HG03378 (cell line): ENCODE data around the gene ZNF638.
"Not testable (repeated sequence)": the region's sequence is repeated elsewhere in the genome, so short reads cannot be mapped to it uniquely, and the experiment has no call there.

Experiments
- ATAC-seq: cut with Tn5 transposase; IDR thresholded peaks from one replicate; pipeline ENCODE4 v1.9.1; 2021; ENCODE audit warnings: mild to moderate bottlenecking, moderate library complexity; ENCODE audit not compliant: unreplicated experiment

The ZNF638 gene, protein sequence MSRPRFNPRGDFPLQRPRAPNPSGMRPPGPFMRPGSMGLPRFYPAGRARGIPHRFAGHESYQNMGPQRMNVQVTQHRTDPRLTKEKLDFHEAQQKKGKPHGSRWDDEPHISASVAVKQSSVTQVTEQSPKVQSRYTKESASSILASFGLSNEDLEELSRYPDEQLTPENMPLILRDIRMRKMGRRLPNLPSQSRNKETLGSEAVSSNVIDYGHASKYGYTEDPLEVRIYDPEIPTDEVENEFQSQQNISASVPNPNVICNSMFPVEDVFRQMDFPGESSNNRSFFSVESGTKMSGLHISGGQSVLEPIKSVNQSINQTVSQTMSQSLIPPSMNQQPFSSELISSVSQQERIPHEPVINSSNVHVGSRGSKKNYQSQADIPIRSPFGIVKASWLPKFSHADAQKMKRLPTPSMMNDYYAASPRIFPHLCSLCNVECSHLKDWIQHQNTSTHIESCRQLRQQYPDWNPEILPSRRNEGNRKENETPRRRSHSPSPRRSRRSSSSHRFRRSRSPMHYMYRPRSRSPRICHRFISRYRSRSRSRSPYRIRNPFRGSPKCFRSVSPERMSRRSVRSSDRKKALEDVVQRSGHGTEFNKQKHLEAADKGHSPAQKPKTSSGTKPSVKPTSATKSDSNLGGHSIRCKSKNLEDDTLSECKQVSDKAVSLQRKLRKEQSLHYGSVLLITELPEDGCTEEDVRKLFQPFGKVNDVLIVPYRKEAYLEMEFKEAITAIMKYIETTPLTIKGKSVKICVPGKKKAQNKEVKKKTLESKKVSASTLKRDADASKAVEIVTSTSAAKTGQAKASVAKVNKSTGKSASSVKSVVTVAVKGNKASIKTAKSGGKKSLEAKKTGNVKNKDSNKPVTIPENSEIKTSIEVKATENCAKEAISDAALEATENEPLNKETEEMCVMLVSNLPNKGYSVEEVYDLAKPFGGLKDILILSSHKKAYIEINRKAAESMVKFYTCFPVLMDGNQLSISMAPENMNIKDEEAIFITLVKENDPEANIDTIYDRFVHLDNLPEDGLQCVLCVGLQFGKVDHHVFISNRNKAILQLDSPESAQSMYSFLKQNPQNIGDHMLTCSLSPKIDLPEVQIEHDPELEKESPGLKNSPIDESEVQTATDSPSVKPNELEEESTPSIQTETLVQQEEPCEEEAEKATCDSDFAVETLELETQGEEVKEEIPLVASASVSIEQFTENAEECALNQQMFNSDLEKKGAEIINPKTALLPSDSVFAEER (N-terminal part only)

DNA sequence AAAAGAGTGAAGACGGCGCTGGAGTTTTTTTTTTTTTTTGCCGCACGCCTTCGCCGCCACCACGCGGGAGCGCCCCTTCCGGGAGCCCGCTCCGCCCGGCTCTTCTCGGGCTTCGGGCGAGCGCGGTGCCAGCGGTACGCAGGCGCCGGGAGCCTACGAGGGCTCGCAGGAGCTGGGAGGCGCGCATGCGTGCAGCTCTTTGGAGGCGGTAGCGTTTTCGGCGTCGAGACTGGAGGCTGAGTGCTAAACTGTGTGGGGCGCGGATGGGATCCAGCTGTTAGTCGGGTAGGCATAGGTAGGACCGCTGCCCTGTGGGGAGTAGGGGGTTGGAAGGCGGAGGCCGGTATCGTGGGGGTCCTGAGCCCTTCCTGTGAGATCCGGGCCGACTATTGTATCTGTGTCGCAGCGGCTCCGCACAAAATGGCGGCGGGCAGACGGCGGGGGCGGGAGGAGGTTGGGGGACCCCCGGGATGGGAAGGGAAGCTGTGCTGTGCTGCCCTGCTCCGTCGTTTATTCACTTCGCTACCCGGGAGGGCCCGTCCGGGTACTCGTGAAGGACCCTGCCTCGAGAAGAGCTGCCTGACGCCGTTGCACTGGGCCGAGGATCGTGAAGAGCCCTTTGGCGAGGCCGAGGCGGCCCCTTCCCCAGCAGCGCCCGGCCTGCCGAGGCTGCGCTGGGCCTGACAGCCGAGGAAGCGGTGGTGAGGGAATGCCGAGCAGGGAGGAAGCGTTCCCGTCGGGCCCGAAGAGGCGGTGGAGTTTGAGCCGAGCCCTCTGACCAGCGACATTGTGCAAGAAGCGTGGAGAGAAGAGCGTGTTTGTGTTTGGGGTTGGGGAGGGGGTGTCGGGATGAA lies at the start of gene ZNF638:
Gene ZNF638, plus strand, starts transcription at position 202 of the 854 bp plus-strand sequence. CDS start 17,173 bp downstream, outside the sequence.
- ATAC-seq = peak; percentile 94

DNA sequence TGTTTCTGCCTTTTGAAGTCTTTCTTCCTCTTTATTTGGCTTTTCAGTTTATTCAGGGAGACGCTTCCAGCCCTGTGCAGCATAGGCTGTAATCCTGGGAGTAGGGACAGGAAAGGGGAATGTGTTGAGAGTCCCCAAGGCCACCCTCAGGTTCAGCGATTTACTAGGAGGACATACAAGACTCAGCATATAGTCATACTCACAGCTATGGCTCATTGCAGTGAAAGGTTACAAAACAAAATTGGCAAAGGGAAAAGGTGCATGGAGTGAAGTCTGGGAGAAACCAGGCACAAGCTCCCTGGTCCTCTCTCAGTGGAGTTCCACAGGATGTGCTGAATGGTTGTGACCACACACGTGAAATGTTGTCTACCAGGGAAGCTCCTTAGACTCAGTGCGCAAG lies 49.6 kb upstream of the ZNF638 start:
- no peak for ATAC-seq

DNA sequence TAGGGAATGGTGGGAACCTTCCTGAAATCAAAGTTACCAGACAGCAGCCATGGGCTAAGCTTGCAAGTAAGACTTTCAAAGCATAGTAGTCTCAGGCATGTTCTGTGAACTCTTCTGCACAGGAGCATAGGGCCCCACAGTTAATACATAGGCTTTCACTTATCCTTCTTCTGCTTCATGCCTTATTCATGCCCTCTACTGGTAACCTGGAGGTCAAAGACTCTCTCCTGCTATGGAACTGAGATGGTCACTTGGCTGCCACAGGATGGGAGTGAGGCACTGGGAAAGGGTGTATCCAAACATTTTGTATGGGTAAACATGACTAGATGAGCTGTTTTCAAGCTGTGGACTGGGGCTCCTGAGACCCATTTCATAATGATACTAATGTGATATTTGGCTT lies 49.1 kb upstream of the ZNF638 start:
- no peak for ATAC-seq

DNA sequence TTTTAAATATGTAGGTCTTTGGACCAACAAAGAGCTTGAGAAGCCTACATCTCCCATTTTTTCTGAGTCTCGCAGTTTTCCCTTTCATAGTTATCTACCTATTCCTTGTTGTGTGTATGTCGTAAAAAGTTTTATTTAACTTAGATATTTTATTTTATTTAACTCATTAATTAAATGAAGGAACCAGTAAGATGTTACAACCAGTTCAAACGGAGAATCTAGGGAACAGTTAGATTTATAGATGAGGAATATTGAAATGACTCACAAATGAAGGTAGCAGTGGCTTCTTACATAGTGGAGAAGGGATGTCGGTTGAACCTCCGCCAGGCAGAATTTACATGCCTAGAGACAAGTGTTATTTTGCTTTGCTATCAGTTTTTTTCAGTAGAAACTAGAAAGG lies 48.5 kb upstream of the ZNF638 start:
- no peak for ATAC-seq

DNA sequence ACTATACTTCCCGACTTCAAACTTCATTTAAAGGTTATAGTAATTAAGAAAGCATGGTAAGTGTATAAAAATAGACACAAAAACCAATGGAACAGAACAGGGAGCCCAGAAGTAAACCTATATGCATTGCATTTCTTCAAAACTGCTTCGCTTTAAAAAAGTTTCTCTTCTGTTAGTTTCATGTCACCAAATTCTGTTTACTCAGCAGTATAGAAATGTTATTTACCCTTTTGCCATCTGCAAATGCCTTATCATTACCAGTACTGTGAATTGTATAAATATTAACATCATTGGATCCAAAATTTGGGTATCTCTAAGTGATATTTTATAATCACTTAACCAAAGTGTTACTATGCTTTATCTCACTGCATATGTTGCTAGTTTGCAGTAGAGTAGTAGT lies 45.9 kb upstream of the ZNF638 start:
- no peak for ATAC-seq

DNA sequence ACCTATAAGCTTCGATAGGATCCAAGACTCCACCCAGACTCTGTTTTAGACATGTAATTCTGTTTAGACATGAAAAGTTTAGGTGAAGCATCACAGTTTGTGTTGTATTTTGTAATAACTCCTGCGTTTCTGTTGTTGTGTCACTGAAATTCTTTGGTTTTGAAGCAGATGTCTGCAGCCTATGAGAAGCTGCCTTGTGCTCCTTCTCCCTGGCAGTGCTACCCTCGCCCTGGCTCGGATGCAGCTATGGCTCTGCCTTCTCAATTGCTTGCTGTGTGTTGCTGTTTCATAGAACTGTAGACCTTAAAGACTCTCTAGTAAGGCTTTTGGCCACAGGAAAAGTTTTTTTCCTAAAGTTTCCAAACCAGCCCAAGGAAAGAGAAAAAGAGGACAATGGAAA lies 40.2 kb upstream of the ZNF638 start:
- ATAC-seq = no peak

DNA sequence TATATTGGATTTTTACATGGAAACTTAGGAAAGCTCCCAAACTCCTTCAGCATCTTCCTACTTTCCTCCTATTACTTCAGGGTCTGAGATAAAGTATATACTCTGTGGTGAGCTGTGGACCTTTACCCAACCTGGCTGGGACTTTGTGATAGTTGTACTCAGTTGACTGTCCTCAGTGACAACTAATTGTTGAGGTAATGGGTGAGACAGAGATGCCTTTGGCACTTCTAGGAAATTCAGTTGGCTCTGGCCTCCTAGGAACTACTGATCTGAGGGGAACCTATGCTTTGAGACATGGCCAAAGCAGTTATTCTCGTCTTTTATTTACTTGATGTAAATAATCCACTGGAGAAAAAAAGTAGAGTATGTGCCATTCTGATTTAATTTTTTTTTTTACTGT lies 39.4 kb upstream of the ZNF638 start:
- ATAC-seq = no peak

DNA sequence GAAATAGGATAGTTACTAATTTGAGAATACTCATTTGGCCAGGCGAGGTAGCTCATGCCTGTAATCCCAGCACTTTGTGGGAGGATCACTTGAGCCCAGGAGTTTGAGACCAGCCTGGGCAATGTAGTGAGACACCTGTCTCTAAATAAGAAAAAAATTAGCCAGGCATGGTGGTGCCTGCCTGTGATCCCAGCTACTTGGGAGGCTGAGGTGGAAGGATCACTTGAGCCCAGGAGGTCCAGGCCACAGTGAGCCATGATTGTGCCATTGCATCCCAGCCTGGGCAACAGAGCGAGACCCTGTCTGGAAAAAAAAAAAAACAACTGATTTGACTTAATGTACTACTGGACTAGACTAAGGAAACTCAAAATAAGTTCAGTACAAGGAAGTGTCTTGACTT lies 32.7 kb upstream of the ZNF638 start:
- no peak for ATAC-seq

DNA sequence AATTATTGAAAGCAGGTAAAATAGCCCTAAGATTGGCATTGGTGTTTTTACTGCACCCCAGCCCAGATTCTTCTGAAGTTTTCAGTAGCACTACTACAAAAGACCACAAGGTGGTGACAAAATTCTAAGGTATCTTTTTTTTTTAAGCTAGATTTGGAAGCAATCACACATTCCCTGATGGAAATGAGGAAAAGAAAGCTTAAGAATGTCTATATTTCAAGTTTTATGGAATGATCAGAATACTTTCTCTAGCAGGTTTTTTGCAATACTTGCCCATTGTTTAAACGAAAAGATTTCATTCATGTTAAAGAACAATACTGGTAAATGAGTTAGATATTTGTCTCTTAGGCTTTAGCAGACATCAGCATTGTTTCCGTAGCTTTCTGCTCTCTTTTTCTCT lies 32.1 kb upstream of the ZNF638 start:
- ATAC-seq = no peak

DNA sequence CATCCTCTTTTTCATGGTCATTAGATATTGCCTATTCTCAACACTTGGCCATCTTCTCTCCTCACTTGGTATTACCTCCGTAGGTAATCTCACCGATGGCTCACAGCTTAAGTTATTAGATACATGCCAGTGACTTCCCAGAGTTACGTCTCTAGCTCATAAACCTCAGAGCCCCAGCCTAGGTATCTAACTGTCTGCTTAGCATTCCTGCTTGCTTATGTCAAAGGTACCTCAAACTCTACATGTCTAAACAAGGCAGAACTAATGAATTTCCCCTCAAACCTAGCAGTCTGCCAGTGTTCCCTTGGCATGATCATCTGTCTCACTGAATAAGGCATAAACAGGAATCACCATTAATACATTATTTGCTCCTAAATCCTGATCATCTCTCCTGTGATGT lies 27.7 kb upstream of the ZNF638 start:
- no peak for ATAC-seq

DNA sequence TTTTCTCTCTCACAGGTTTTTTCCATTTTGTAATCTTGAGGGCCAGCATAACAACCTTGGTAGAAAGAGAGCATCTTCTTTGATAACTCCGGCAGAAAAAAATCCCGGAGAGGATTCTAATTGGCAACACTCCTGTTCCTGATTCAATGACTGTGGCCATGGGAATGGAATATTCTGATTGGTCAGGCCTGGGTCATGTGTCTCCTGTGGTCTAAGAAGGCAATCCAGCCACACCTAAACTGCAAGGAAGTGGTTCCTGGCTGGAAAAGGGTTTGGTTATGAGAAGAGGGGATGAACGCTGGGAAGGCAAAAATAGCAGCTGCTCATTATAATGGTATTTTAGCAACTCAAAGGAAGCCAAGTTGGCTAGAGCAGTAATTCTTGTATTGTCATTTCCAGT lies 24.8 kb upstream of the ZNF638 start:
- ATAC-seq = no peak

DNA sequence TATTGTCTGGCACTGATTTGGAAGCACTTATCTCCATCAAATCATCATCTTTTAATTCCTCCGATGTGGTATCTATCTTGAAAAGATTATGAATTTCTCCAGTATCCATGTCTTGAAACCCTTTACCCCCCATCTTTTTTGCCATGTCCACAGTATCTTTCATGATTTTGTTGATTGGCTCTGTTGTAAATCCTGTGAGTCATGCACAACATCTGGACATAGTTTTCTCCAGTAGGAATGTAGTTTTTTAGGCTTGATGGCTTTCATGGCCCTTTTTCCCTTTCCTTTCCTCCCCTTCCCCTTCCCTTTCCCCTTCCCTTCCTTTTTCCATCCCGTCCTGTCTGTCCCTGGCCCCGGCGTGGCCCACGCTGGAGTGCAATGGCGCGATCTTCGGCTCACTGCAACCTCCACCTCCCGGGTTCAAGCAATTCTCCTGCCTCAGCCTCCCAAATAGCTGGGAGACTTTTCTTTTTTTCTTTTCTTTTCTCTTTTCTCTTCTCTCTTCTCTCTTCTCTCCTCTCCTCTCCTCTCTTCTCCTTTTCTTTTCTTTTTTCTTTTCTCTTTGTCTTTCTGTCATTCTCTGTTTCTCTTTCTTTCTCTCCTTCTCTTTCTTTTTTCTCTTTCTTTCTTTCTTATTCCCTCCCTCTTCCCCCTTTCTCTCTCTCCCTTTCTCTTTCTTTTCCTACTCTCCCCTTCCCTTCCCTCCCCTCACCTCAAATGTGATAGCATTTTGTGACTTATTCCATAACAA lies 18.4 kb upstream of the ZNF638 start:
- ATAC-seq = no peak

DNA sequence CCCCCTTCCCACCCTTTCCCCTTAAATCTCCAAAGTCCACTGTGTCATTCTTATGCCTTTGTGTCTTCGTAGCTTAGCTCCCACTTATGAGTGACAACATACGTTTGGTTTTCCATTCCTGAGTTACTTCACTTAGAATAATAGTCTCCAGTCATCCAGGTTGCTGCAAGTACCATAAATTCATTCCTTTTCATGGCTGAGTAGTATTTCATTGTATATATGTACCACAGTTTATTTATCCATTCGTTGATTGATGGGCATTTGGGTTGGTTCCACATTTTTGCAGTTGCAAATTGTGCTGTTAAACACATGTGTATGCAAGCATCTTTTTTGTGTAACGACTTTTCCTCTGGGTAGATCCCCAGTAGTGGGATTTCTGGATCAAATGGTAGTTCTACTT lies 14.5 kb upstream of the ZNF638 start:
- ATAC-seq = no peak

DNA sequence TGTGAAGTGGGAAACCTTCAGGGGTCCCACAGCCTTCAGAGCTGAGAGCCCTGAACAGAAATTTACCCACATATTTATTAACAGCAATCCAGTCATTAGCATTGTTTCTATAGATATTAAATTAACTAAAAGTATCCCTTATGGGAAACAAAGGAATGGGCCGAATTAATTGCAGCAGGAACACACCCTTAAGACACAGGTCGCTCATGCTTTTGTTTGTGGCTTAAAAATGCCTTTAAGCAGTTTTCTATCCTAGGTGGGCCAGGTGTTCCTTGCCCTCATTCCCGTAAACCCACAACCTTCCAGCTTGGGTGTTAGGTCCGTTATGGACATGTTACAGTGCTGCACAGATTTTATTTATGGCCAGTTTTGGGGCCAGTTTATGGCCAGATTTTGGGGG lies 13.7 kb upstream of the ZNF638 start:
- not testable (repeated sequence) for ATAC-seq

DNA sequence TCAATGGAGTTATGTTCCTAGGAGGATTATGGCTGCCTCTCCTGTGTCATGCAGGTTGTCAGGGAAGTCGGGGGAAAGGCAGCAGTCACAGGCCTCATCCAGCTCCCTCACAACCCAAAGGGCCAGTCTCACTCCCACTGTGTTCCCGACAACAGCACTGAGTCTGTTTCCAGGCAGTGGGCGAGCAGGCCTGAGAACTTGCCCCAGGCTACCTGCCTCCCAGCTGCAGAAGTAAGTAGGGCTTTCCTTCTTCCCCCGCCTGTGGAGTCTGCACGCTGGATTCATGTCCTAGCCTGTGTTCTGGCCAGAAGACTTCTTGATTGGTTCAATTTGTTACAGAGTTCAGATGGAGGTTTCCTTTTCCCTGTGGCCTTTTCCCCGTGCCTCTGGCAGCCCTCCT lies 8.2 kb upstream of the ZNF638 start:
- ATAC-seq = no peak

DNA sequence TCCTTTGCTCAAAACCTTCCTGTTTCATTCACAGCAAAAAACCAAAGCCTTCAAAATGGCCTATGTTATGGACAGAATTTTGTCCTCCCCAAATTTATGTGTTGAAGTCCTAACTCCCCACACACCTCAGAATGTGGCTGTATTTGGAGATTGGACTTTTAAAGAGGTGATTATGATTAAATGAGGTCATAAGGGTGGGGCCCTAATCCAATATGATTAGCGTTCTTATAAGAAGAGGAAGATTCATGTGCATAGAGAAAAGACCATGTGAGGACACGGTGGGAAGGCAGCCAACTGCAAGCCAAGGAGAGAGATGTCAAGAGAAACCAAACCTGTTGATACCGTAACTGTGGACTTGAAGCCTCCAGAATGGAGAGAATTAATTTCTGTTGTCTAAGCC lies 4.6 kb upstream of the ZNF638 start:
- ATAC-seq = no peak

DNA sequence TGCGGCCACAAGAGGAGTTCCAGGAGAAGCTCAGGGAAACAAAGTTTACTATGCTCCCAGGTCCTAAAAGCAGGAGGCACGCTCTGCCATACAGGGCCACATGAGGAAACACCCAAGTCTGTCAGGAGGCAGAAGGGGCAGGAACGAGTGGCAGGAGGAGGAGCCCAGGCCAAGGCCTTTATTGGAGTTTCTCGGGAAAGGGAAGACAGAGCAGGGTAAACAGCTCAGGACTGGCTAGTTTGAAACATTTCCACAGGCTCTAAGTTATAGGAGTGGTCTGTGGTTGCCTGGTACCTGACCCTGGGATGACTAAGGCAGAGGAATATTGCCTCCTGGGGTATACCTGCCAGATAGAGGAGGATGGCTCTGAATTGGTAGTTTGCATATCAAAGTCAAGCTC lies 3.7 kb upstream of the ZNF638 start:
- no peak for ATAC-seq

DNA sequence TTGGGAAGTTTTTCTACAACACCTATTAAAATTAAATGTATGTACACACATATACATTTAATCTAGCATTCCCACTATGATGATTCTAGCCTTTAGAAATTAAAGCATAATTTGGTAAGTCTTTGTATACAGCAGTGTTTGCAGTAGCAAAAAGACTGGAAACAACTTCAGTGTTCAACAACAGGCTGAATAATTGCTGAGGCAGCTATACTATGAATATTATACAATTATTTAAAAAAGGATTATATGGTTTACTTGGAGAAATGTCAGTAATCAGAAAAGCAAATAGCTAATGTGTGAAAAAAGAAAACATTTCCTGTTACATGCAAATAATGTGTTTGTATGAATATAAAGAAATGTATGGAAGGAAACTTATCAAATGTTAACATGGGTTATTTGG lies 1.4 kb upstream of the ZNF638 start:
- ATAC-seq = no peak

DNA sequence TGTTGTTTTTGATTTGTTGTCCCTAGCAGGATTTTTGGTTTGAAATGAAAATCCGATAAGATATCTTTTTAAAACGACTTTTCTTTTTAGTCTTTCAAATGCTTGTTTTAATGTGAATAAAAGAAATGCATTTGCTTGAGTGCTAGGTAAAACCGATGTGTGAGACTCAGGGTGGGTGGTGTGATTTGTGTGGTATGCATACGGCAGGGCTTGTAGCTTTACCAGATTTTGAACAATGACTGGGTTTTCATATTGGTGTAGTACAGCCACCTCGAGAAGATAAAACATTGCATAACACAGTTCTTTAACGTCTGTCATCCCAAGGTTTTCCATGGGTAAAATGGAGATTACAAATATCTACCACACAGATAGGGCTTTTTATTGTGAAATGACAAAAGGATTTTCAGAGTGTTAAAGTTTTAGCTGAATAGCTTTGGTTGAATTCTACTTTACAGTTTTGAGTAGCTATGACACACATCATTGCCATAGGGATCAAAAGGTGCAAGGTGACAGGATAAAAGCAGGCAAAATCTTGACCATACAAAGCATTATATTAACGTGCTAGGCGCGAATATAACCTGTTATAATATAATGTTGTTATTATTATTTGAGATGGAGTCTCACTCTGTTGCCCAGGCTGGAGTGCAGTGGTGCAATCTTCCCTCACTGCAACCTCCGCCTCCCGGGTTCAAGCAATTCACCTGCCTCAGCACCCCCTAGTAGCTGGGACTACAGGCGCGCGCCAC lies 824 bp upstream of the ZNF638 start:
- no peak for ATAC-seq
